Esophagus muscularis mucosa (tissue), 4 donors: ENCODE measurements around the gene ZNF280C. TPM values are rescaled to one million over a fixed set of nuclear protein-coding genes. Genes with fewer than 3 reads are reported as not detected.

Source experiments
- DNase-seq: peaks from one replicate; pipeline ENCODE4 v3.0.0-alpha.2; 2017; ENCODE audit errors: extremely low spot score
- H3K27ac ChIP-seq, 4 donors: fragments of 200-600 bp; sonication (generic); replicated peaks in 1 of 4; 1 replicate in 3 of 4; 2 replicates in 1 of 4; pipeline ENCODE4 v1.5.1; 2016 to 2019; ENCODE audit warnings: mild to moderate bottlenecking in 1 of 4
- H3K27me3 ChIP-seq, 4 donors: fragments of 200-600 bp; sonication (generic); one replicate each; pipeline versions ENCODE4 v1.5.1 to v1.6.0; 2016 to 2019
- H3K36me3 ChIP-seq, 4 donors: fragments of 200-600 bp; sonication (generic); one replicate each; pipeline ENCODE4 v1.5.1; 2016 to 2019
- H3K4me1 ChIP-seq, 4 donors: fragments of 200-600 bp; sonication (generic); one replicate each; pipeline ENCODE4 v1.5.1; 2016 to 2019
- H3K4me3 ChIP-seq, 4 donors: fragments of 200-600 bp; sonication (generic); 1 replicate in 2 of 4; 2 replicates in 2 of 4; pipeline ENCODE4 v1.5.1; 2016 to 2019; ENCODE audit warnings: mild to moderate bottlenecking in 4 of 4, moderate library complexity in 1 of 4
- H3K9me3 ChIP-seq, 4 donors: fragments of 200-600 bp; sonication (generic); 1 replicate in 3 of 4; 2 replicates in 1 of 4; pipeline ENCODE4 v1.5.1; 2016 to 2019
- EP300 ChIP-seq: sonication (generic); formaldehyde crosslinking; IDR thresholded peaks from one replicate; pipeline ENCODE4 v1.6.1; 2017; ENCODE audit warnings: antibody characterized with exemption
- POLR2A ChIP-seq: fragments of 450-650 bp; IDR thresholded peaks from one replicate; pipeline ENCODE4 v1.6.1; 2017; ENCODE audit warnings: antibody characterized with exemption, moderate library complexity, mild to moderate bottlenecking, low read depth
- POLR2AphosphoS5 ChIP-seq, 2 donors: sonication (generic); formaldehyde crosslinking; IDR thresholded peaks; one replicate each; pipeline ENCODE4 v1.6.1; 2017; ENCODE audit warnings: antibody characterized with exemption in 2 of 2
- WGBS: methylation state at CpG from one replicate; pipeline ENCODE4 v1.1.5; 2018; 5-methylcytosine and 5-hydroxymethylcytosine counted together
- intact Hi-C: fragments of 100-400 bp; cut with DNase I; formaldehyde crosslinking; loops from one replicate; pipeline ENCODE4 v1.15.1; 2023
- total RNA-seq, 4 donors: library from RNA; depleted of rRNA; stranded (reverse); fragments of >200 nt; gene quantifications; one replicate each; pipeline versions ENCODE4 v1.1.0 to v1.2.1, GENCODE V29; 2016
- TF ChIP-seq, protein P1 (sequence below), 3 experiments: fragments of 200-600 bp in 2 of 3; fragments of 450-650 bp in 1 of 3; sonication (generic) in 2 of 3; IDR thresholded peaks; one replicate each; pipeline ENCODE4 v1.5.1; 2017 to 2019; ENCODE audit warnings: antibody characterized with exemption in 3 of 3, mild to moderate bottlenecking in 2 of 3, moderate library complexity in 1 of 3

ZNF280C gene
- total RNA-seq, 4 donors from 2014 or later = 2.5 to 4.1 (median 3.4) TPM

DNA sequence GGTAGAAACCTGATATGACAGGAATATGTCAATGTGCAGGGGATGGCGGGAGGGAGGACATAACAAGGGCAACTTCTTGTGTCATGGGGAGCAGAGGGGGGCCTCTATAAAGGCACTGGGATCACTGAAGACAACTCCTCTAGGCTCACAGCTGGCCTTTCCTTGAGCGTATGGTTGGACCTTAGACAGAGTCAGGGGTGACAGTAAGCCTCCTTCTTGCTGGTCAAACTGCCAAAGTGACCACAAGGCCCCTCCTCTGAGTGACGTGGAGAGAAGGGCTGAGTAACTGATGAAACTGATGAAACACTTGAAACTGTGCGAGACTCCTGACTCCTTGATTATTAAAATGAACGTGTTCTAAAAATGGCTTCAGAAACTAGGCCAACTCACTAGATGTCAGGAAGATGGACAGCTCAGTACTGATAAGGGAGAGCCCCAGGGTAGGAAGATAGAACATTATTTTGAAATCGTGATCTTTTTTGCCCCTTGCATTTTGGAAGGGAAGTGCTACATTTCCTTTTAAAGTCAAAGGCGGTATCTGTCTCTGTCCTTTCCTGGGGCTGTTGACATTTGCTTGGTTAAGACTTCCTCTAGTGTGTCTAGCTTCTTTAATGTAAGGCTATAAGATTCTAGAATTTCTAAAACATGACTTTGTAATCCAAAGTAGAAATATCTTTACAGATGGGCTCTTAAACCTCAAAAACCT, 95.4 kb downstream of the ZNF280C start:
- H3K4me1 ChIP-seq = peaks cover 0 to 32% (median 31%) of the 10 kb centered on the region in 4 donors
- no peak for TF ChIP-seq POLR2A
- TF ChIP-seq, protein P1, sequence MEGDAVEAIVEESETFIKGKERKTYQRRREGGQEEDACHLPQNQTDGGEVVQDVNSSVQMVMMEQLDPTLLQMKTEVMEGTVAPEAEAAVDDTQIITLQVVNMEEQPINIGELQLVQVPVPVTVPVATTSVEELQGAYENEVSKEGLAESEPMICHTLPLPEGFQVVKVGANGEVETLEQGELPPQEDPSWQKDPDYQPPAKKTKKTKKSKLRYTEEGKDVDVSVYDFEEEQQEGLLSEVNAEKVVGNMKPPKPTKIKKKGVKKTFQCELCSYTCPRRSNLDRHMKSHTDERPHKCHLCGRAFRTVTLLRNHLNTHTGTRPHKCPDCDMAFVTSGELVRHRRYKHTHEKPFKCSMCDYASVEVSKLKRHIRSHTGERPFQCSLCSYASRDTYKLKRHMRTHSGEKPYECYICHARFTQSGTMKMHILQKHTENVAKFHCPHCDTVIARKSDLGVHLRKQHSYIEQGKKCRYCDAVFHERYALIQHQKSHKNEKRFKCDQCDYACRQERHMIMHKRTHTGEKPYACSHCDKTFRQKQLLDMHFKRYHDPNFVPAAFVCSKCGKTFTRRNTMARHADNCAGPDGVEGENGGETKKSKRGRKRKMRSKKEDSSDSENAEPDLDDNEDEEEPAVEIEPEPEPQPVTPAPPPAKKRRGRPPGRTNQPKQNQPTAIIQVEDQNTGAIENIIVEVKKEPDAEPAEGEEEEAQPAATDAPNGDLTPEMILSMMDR (IDR thresholded peaks at IDR 0.05) = no peak
- TF ChIP-seq POLR2AphosphoS5 (IDR thresholded peaks at IDR 0.05) = peak in 1 of 2 donors; percentile 40
- WGBS = 40% methylated on average over 7 of the region's 7 CpGs
- H3K27ac ChIP-seq = peak overlapping the region; percentile 49 to 58 (median 52)
- no peak for DNase-seq
- H3K4me3 ChIP-seq = no peak overlapping the region
- peaks cover 0 to 7% (median 0%) of the 10 kb centered on the region in 4 donors for H3K27me3 ChIP-seq
- no peaks in the 10 kb centered on the region for H3K36me3 ChIP-seq
- H3K9me3 ChIP-seq = no peaks in the 10 kb centered on the region
- intact Hi-C loops = loop anchor here (5.0 kb wide), 1 partner anchor 51 kb away; no protein-coding TSS in a partner anchor

DNA sequence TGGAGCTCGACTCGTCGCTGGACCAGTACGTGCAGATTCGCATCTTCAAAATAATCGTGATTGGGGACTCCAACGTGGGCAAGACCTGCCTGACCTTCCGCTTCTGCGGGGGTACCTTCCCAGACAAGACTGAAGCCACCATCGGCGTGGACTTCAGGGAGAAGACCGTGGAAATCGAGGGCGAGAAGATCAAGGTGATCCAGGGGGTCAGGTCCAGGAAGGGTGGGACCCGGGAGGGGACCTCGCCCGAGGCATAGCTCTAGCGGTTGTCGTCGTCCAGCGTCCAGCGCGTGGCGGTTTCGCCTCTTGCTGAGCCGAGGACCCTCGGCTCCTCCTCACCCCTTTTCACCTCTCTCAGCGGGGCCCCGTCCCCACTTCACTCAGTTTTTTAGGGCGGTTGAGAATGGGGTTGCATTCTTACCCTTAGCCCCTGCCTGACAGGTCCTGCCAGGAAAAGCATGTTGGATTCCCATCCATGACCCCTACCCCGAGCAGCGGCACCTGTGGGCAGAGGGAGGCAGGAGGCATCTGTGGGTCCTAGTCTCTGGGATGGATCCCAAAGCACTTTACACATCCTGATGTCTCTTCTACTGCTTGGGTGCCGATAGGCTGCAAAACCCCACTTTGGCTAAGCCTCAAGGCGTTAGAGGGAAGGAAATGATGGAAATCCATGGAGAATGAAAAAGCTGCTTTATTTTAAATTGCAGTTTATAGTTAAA, 96.4 kb downstream of the ZNF280C start:
- Histone ChIP-seq H3K27ac (peak overlapping the region in 2 of 4 donors; percentile 49 to 58), H3K4me3 (peak overlapping the region; percentile 50 to 62 (median 53)), H3K36me3 (no peaks in the 10 kb centered on the region), H3K4me1 (peaks cover 0 to 32% (median 31%) of the 10 kb centered on the region in 4 donors), H3K27me3 (peaks cover 0 to 7% (median 0%) of the 10 kb centered on the region in 4 donors), H3K9me3 (no peaks in the 10 kb centered on the region)
- DNase-seq = no peak
- 36% methylated on average over 29 of the region's 34 CpGs for WGBS
- intact Hi-C loops = loop anchor here (5.0 kb wide), 1 partner anchor 50 kb away; no protein-coding TSS in a partner anchor
- TF ChIP-seq POLR2AphosphoS5 (IDR thresholded peaks at IDR 0.05) (no peak), POLR2A (no peak), EP300 (no peak)
- TF ChIP-seq, protein P1 (IDR thresholded peaks at IDR 0.05) = no peak

DNA sequence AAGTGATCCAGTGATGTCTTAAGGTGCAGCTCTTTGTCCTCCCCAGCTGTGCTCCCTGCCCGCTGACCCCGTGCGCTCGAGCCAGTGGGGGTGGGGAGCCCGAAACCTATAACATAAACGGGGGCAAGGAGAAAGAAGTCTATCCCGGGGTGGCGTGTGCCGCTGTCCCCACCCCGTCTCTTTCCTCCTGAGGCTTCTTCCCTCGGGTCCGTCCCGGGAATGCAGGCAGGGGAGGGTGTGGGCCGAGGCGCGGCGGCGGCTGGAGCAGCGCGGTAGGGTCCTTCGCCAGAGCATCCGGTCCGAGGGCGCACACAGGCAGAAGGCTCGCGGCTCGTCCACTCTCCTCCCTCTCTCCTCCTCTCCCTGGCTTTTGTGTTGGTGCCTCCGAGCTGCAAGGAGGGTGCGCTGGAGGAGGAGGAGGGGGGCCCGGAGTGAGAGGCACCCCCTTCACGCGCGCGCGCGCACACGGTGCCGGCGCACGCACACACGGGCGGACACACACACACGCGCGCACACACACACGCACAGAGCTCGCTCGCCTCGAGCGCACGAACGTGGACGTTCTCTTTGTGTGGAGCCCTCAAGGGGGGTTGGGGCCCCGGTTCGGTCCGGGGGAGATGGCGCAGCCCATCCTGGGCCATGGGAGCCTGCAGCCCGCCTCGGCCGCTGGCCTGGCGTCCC, 97.1 kb downstream of the ZNF280C start, which contains the start of gene RAB33A:
Gene RAB33A (plus strand): TSS at position 517 of the 681 bp plus-strand sequence. CDS start 101 bp downstream, at position 618.
- TF ChIP-seq, protein P1 (IDR thresholded peaks at IDR 0.05) = no peak
- TF ChIP-seq EP300 (no peak), POLR2AphosphoS5 (IDR thresholded peaks at IDR 0.05) (no peak), POLR2A (no peak)
- no peak for DNase-seq
- H3K36me3 ChIP-seq = no peaks in the 10 kb centered on the region
- peak within 1 kb of the TSS; percentile 50 to 62 (median 53) for H3K4me3 ChIP-seq
- peaks cover 4 to 38% (median 34%) of the 10 kb centered on the region in 4 donors for H3K4me1 ChIP-seq
- H3K27ac ChIP-seq = peak within 1 kb of the TSS in 2 of 4 donors; percentile 49 to 58
- no peaks in the 10 kb centered on the region for H3K9me3 ChIP-seq
- intact Hi-C loops = loop anchor here (5.0 kb wide), 1 partner anchor 49 kb away; no protein-coding TSS in a partner anchor
- WGBS = 34% methylated on average over 29 of the region's 61 CpGs
- peaks cover 0 to 7% (median 0%) of the 10 kb centered on the region in 4 donors for H3K27me3 ChIP-seq

DNA sequence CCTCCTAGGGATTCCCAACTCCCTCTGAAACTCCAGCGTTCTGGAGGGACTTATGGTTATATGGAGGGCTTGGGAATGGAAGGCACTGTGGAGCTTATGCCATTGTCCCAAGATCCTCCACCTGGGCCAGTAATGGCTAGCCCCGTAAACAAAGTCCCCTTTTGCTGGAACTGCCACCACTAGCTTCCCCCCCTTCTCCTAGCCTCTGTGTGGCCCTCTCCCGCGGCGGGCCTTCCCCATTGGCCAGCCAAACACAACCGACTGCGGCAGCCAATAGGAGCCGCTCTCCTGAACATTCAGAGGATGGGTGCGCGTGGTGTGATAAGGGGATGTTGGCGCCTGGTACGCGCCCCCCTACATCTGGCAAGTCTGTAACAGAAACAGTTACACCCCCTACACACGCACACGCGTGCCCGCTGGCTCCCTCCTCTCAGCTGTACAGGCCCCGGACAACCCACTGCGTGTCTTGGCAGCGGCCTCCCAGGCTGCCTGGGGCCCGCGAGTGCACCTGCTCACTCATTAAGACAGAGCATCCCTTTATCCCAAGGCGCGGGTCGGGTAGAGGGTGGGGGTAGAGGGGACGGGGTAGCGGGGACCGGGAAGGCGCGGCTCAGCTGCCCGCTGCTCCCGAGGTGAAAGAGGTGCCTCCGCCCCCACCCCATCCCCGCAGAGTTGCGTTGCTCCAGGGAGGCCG, 97.8 kb downstream of the ZNF280C start:
- H3K9me3 ChIP-seq = no peaks in the 10 kb centered on the region
- H3K4me1 ChIP-seq = peaks cover 4 to 39% (median 35%) of the 10 kb centered on the region in 4 donors
- H3K4me3 ChIP-seq = peak overlapping the region; percentile 50 to 62 (median 53)
- H3K27ac ChIP-seq = no peak overlapping the region
- TF ChIP-seq EP300 (no peak), POLR2AphosphoS5 (IDR thresholded peaks at IDR 0.05) (no peak), POLR2A (no peak)
- TF ChIP-seq, protein P1 (IDR thresholded peaks at IDR 0.05) = no peak
- 55% methylated on average over 18 of the region's 36 CpGs for WGBS
- DNase-seq = no peak
- H3K36me3 ChIP-seq = no peaks in the 10 kb centered on the region
- peaks cover 0 to 7% (median 0%) of the 10 kb centered on the region in 4 donors for H3K27me3 ChIP-seq
- intact Hi-C loops = loop anchor here (5.0 kb wide), 1 partner anchor 49 kb away; no protein-coding TSS in a partner anchor
